ENCODE results near the gene RFC3.
"Not testable (repeated sequence)": the region's sequence is repeated elsewhere in the genome, so short reads cannot be mapped to it uniquely, and the experiment has no call there.

DNA sequence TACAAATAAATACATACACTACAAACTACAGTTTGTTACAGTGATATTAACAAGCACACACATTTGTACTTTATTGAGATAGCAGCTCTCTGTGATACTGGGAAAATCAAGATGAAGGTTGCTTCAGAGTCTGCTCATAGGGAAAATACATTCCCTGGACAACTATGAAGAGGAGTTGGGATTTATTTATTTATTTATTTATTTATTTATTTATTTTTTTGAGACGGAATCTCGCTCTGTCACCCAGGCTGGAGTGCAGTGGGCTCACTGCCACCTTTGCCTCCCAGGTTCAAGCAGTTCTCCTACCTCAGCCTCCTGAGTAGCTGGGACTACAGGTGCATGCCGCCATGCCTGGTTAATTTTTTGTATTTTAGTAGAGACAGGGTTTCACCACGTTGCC lies 34.7 kb upstream of the RFC3 start:
- not testable (repeated sequence) for TF ChIP-seq ETV6 (CRISPR knock-in tag; conservative IDR thresholded peaks at IDR 0.05); JUN (CRISPR knock-in tag; IDR thresholded peaks at IDR 0.05); IKZF4 (CRISPR knock-in tag; IDR thresholded peaks at IDR 0.05; ENCODE audit: borderline replicate concordance, low read depth, not compliant biosample characterization); ZNF549 (CRISPR knock-in tag; IDR thresholded peaks at IDR 0.05); POLR2A (IDR thresholded peaks at IDR 0.05; ENCODE audit: insufficient read depth in 1 of 2, low read depth in 2 of 2, low read length in 2 of 2); HDAC2 (CRISPR knock-in tag; IDR thresholded peaks at IDR 0.05); ZNF329 (CRISPR knock-in tag; IDR thresholded peaks at IDR 0.05; ENCODE audit: low read depth); MAFK (conservative IDR thresholded peaks at IDR 0.05 in 1 of 2, IDR thresholded peaks at IDR 0.05 in 1 of 2; ENCODE audit: low read length in 2 of 2); SRSF1 (optimal IDR thresholded peaks at IDR 0.05; ENCODE audit: low read depth, low read length)
- TF ChIP-seq, protein P1, sequence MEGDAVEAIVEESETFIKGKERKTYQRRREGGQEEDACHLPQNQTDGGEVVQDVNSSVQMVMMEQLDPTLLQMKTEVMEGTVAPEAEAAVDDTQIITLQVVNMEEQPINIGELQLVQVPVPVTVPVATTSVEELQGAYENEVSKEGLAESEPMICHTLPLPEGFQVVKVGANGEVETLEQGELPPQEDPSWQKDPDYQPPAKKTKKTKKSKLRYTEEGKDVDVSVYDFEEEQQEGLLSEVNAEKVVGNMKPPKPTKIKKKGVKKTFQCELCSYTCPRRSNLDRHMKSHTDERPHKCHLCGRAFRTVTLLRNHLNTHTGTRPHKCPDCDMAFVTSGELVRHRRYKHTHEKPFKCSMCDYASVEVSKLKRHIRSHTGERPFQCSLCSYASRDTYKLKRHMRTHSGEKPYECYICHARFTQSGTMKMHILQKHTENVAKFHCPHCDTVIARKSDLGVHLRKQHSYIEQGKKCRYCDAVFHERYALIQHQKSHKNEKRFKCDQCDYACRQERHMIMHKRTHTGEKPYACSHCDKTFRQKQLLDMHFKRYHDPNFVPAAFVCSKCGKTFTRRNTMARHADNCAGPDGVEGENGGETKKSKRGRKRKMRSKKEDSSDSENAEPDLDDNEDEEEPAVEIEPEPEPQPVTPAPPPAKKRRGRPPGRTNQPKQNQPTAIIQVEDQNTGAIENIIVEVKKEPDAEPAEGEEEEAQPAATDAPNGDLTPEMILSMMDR (CRISPR knock-in tag; IDR thresholded peaks at IDR 0.05) = not testable (repeated sequence)
- TF ChIP-seq, protein P2, sequence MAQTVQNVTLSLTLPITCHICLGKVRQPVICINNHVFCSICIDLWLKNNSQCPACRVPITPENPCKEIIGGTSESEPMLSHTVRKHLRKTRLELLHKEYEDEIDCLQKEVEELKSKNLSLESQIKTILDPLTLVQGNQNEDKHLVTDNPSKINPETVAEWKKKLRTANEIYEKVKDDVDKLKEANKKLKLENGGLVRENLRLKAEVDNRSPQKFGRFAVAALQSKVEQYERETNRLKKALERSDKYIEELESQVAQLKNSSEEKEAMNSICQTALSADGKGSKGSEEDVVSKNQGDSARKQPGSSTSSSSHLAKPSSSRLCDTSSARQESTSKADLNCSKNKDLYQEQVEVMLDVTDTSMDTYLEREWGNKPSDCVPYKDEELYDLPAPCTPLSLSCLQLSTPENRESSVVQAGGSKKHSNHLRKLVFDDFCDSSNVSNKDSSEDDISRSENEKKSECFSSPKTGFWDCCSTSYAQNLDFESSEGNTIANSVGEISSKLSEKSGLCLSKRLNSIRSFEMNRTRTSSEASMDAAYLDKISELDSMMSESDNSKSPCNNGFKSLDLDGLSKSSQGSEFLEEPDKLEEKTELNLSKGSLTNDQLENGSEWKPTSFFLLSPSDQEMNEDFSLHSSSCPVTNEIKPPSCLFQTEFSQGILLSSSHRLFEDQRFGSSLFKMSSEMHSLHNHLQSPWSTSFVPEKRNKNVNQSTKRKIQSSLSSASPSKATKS (CRISPR knock-in tag; IDR thresholded peaks at IDR 0.05) = not testable (repeated sequence)
- TF ChIP-seq, protein P3, sequence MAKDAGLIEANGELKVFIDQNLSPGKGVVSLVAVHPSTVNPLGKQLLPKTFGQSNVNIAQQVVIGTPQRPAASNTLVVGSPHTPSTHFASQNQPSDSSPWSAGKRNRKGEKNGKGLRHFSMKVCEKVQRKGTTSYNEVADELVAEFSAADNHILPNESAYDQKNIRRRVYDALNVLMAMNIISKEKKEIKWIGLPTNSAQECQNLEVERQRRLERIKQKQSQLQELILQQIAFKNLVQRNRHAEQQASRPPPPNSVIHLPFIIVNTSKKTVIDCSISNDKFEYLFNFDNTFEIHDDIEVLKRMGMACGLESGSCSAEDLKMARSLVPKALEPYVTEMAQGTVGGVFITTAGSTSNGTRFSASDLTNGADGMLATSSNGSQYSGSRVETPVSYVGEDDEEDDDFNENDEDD (CRISPR knock-in tag; IDR thresholded peaks at IDR 0.05; ENCODE audit: borderline replicate concordance) = not testable (repeated sequence)
